ENCODE results near the gene FCHO2.

Gene FCHO2

DNA sequence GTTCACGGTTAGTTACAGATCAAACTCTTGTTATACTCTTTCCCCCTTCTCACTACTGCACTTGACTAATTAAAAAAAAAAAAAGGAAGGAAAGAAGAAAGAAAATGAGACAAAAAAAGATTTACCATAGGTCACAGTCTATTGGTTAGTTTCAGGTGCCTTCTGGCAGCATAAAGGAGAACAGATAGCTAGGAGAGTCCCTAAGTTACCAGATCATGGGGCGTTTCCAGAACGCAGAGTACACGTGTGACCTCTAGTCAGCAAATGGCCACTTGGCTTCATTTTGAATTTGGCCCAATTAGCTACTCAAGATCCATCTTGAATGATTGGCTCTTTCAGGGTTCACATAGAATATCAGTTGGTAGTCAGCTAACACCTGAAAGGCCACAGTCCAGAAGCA is 144.3 kb downstream of the FCHO2 start:
- TF ChIP-seq CEBPB (IDR thresholded peaks at IDR 0.05), result no peak
- TF ChIP-seq, protein P1, sequence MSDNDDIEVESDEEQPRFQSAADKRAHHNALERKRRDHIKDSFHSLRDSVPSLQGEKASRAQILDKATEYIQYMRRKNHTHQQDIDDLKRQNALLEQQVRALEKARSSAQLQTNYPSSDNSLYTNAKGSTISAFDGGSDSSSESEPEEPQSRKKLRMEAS (IDR thresholded peaks at IDR 0.05), result no peak
- TF ChIP-seq YY1 (IDR thresholded peaks at IDR 0.05; ENCODE audit: low read depth), result no peak
- no peak for TF ChIP-seq RAD21 (IDR thresholded peaks at IDR 0.05; ENCODE audit: low read depth)
- TF ChIP-seq, protein P2, sequence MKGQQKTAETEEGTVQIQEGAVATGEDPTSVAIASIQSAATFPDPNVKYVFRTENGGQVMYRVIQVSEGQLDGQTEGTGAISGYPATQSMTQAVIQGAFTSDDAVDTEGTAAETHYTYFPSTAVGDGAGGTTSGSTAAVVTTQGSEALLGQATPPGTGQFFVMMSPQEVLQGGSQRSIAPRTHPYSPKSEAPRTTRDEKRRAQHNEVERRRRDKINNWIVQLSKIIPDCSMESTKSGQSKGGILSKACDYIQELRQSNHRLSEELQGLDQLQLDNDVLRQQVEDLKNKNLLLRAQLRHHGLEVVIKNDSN (IDR thresholded peaks at IDR 0.05), result no peak
- TF ChIP-seq FOXM1 (IDR thresholded peaks at IDR 0.05; ENCODE audit: borderline replicate concordance, low read depth), result no peak
- no peak for TF ChIP-seq EP300 (IDR thresholded peaks at IDR 0.05; ENCODE audit: borderline replicate concordance)
- TF ChIP-seq TEAD4 (IDR thresholded peaks at IDR 0.05), result no peak
- no peak for TF ChIP-seq EGR1 (IDR thresholded peaks at IDR 0.05)
- no peak for TF ChIP-seq CREB1 (IDR thresholded peaks at IDR 0.05; ENCODE audit: low read depth)
- TF ChIP-seq, protein P3, sequence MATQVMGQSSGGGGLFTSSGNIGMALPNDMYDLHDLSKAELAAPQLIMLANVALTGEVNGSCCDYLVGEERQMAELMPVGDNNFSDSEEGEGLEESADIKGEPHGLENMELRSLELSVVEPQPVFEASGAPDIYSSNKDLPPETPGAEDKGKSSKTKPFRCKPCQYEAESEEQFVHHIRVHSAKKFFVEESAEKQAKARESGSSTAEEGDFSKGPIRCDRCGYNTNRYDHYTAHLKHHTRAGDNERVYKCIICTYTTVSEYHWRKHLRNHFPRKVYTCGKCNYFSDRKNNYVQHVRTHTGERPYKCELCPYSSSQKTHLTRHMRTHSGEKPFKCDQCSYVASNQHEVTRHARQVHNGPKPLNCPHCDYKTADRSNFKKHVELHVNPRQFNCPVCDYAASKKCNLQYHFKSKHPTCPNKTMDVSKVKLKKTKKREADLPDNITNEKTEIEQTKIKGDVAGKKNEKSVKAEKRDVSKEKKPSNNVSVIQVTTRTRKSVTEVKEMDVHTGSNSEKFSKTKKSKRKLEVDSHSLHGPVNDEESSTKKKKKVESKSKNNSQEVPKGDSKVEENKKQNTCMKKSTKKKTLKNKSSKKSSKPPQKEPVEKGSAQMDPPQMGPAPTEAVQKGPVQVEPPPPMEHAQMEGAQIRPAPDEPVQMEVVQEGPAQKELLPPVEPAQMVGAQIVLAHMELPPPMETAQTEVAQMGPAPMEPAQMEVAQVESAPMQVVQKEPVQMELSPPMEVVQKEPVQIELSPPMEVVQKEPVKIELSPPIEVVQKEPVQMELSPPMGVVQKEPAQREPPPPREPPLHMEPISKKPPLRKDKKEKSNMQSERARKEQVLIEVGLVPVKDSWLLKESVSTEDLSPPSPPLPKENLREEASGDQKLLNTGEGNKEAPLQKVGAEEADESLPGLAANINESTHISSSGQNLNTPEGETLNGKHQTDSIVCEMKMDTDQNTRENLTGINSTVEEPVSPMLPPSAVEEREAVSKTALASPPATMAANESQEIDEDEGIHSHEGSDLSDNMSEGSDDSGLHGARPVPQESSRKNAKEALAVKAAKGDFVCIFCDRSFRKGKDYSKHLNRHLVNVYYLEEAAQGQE (IDR thresholded peaks at IDR 0.05; ENCODE audit: low read depth), result no peak
- no peak for TF ChIP-seq NFIC (IDR thresholded peaks at IDR 0.05)
- no peak for TF ChIP-seq TCF12 (IDR thresholded peaks at IDR 0.05; ENCODE audit: low read depth)
- no peak for TF ChIP-seq TAF1 (IDR thresholded peaks at IDR 0.05; ENCODE audit: low read depth)
- TF ChIP-seq ZBTB7A (IDR thresholded peaks at IDR 0.05; ENCODE audit: low read depth), result no peak

DNA sequence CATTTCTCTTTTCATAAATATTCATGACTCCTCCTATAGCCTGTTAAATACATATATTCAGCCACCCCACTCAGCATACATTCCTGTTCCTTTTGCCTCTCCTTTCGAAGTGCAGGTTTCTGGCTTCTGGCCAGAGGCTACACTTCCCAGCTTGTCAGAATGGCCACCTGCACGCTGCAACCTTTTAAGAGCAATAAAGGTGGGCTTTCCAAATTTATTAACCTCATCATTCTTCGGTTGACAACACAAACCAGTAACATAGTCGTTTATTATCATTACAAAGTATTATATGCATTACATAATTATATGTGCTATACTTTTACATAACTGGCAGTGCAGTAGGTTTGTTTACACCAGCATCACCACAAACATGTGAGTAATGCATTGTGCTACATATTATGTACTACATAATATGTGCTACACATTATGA is 148.0 kb downstream of the FCHO2 start:
- TF ChIP-seq CEBPB (IDR thresholded peaks at IDR 0.05) (no peak), NFIC (IDR thresholded peaks at IDR 0.05) (peak; percentile 35; the same call in 1 of the 2 replicates)

DNA sequence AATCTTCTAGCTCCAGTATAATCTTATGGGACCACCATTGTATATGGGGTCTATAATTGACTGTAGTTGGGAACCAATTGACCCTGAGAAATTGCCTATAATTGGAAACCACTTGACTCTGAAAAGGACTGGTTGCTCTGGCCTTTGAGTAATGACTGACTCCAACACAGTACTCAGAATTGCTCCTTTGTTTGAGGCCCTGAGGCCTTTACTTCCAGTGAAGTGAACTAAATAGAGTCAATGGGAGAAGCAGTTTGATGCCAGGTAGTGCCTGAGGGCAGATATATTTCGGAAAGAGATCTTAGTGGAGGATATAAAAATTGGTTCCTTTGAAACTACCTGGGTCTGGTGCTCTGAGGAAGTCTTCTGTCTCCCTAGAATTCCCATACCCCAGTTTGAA is 148.5 kb downstream of the FCHO2 start:
- TF ChIP-seq EP300 (IDR thresholded peaks at IDR 0.05; ENCODE audit: borderline replicate concordance) (no peak), EGR1 (IDR thresholded peaks at IDR 0.05) (no peak), CEBPB (IDR thresholded peaks at IDR 0.05) (no peak), CREB1 (IDR thresholded peaks at IDR 0.05; ENCODE audit: low read depth) (no peak), ZBTB7A (IDR thresholded peaks at IDR 0.05; ENCODE audit: low read depth) (no peak), TAF1 (IDR thresholded peaks at IDR 0.05; ENCODE audit: low read depth) (no peak), NFIC (IDR thresholded peaks at IDR 0.05) (no peak), TCF12 (IDR thresholded peaks at IDR 0.05; ENCODE audit: low read depth) (no peak), RAD21 (IDR thresholded peaks at IDR 0.05; ENCODE audit: low read depth) (no peak), TEAD4 (IDR thresholded peaks at IDR 0.05) (no peak), FOXM1 (IDR thresholded peaks at IDR 0.05; ENCODE audit: borderline replicate concordance, low read depth) (no peak), YY1 (IDR thresholded peaks at IDR 0.05; ENCODE audit: low read depth) (no peak)
- TF ChIP-seq, protein P1 (IDR thresholded peaks at IDR 0.05), result no peak
- TF ChIP-seq, protein P2 (IDR thresholded peaks at IDR 0.05), result no peak
- TF ChIP-seq, protein P3 (IDR thresholded peaks at IDR 0.05; ENCODE audit: low read depth), result no peak

DNA sequence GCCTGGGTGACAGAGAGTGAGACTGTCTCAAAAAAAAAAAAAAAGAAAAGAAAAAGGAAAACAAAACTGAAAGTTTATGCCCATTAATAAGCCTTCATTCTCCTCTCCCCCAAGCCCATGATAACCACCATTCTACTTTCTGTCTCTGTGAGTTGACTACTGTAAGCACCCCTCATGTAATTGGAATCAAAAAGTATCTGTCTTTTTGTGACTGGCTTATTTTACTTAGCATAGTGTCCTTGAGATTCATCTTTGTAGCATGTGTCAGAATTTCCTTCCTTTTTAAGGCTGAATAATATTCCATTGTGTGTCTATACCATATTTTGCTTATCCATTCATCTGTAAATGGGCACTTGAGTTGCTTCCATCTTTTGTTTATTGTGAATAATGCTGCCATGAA is 150.5 kb downstream of the FCHO2 start:
- TF ChIP-seq TEAD4 (IDR thresholded peaks at IDR 0.05) (no peak), TAF1 (IDR thresholded peaks at IDR 0.05; ENCODE audit: low read depth) (no peak), EP300 (IDR thresholded peaks at IDR 0.05; ENCODE audit: borderline replicate concordance) (no peak), CREB1 (IDR thresholded peaks at IDR 0.05; ENCODE audit: low read depth) (no peak), FOXM1 (IDR thresholded peaks at IDR 0.05; ENCODE audit: borderline replicate concordance, low read depth) (no peak), TCF12 (IDR thresholded peaks at IDR 0.05; ENCODE audit: low read depth) (no peak), NFIC (IDR thresholded peaks at IDR 0.05) (no peak), EGR1 (IDR thresholded peaks at IDR 0.05) (no peak), YY1 (IDR thresholded peaks at IDR 0.05; ENCODE audit: low read depth) (no peak), CEBPB (IDR thresholded peaks at IDR 0.05) (no peak), RAD21 (IDR thresholded peaks at IDR 0.05; ENCODE audit: low read depth) (no peak), ZBTB7A (IDR thresholded peaks at IDR 0.05; ENCODE audit: low read depth) (no peak)
- TF ChIP-seq, protein P3 (IDR thresholded peaks at IDR 0.05; ENCODE audit: low read depth), result no peak
- TF ChIP-seq, protein P1 (IDR thresholded peaks at IDR 0.05), result no peak
- TF ChIP-seq, protein P2 (IDR thresholded peaks at IDR 0.05), result no peak

Data from Ishikawa (cell line).